ENCODE measurements around the gene ZNF774. TPM values are rescaled to one million over a fixed set of nuclear protein-coding genes. Genes with fewer than 3 reads are reported as not detected.
"Not testable (repeated sequence)": the region's sequence is repeated elsewhere in the genome, so short reads cannot be mapped to it uniquely, and the experiment has no call there.

The ZNF774 gene
- total RNA-seq, 1 experiment from 2014 or later: 1.5 TPM

- ChIA-PET CTCF (no interaction called here), POLR2A (ENCODE audit: low non-redundant PET) (no interaction called here)
- Histone ChIP-seq H3K4me1 (ENCODE audit: insufficient read depth, low read length, poor library complexity, severe bottlenecking) (peaks cover 50% of the 10 kb centered on the region), H3K27me3 (replicated peaks; ENCODE audit: insufficient read depth, low read depth, low read length, poor library complexity) (no peaks in the 10 kb centered on the region), H3K4me3 (ENCODE audit: low read depth, low read length, poor library complexity, severe bottlenecking) (no peak overlapping the region), H3K27ac (ENCODE audit: low read depth, low read length, poor library complexity, severe bottlenecking) (no peak overlapping the region), H3K36me3 (ENCODE audit: insufficient read depth, low read length, poor library complexity, severe bottlenecking) (no peaks in the 10 kb centered on the region), H3K9me3 (ENCODE audit: low read depth, low read length, poor library complexity, severe bottlenecking) (no peaks in the 10 kb centered on the region)
- no peak for TF ChIP-seq EZH2 (IDR thresholded peaks at IDR 0.05; ENCODE audit: borderline replicate concordance, low read depth, low read length, poor library complexity, severe bottlenecking)
- TF ChIP-seq, protein P1, sequence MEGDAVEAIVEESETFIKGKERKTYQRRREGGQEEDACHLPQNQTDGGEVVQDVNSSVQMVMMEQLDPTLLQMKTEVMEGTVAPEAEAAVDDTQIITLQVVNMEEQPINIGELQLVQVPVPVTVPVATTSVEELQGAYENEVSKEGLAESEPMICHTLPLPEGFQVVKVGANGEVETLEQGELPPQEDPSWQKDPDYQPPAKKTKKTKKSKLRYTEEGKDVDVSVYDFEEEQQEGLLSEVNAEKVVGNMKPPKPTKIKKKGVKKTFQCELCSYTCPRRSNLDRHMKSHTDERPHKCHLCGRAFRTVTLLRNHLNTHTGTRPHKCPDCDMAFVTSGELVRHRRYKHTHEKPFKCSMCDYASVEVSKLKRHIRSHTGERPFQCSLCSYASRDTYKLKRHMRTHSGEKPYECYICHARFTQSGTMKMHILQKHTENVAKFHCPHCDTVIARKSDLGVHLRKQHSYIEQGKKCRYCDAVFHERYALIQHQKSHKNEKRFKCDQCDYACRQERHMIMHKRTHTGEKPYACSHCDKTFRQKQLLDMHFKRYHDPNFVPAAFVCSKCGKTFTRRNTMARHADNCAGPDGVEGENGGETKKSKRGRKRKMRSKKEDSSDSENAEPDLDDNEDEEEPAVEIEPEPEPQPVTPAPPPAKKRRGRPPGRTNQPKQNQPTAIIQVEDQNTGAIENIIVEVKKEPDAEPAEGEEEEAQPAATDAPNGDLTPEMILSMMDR (conservative IDR thresholded peaks at IDR 0.05; ENCODE audit: low read depth, low read length): no peak
- BruUV-seq (replicated peaks): no TSS peak
- DNase-seq (ENCODE audit: low spot score): no peak
- intact Hi-C loops (cut with micrococcal nuclease; ENCODE audit: unreplicated experiment): no loop called here
These were observed 56.6 kb downstream of the ZNF774 start for GRCh38 chr15:90408657-90409056.

- not testable (repeated sequence) for BruUV-seq (replicated peaks); H3K36me3 ChIP-seq (ENCODE audit: insufficient read depth, low read length, poor library complexity, severe bottlenecking)
These were observed 57.5 kb downstream of the ZNF774 start for GRCh38 chr15:90409587-90409986.

DNA sequence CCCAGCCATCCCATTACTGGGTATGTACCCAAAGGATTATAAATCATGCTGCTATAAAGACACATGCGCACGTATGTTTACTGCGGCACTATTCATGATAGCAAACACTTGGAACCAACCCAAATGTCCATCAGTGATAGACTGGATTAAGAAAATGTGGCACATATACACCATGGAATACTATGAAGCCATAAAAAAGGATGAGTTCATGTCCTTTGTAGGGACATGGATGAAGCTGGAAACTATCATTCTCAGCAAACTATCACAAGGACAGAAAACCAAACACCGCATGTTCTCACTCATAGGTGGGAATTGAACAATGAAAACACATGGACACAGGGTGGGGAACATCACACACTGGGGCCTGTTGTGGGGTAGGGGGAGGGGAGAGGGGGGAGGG lies 58.2 kb downstream of the ZNF774 start:
- BruUV-seq (replicated peaks); H3K9me3 ChIP-seq (ENCODE audit: low read depth, low read length, poor library complexity, severe bottlenecking); H3K36me3 ChIP-seq (ENCODE audit: insufficient read depth, low read length, poor library complexity, severe bottlenecking): not testable (repeated sequence)

More at GRCh38 chr15:90409587-90409986, 57.5 kb downstream of the ZNF774 start:
- H3K9me3 ChIP-seq (ENCODE audit: low read depth, low read length, poor library complexity, severe bottlenecking); H3K4me3 ChIP-seq (ENCODE audit: low read depth, low read length, poor library complexity, severe bottlenecking); POLR2A ChIA-PET (ENCODE audit: low non-redundant PET); DNase-seq (ENCODE audit: low spot score); intact Hi-C loops (cut with micrococcal nuclease; ENCODE audit: unreplicated experiment); H3K27me3 ChIP-seq (replicated peaks; ENCODE audit: insufficient read depth, low read depth, low read length, poor library complexity); CTCF ChIA-PET; H3K27ac ChIP-seq (ENCODE audit: low read depth, low read length, poor library complexity, severe bottlenecking): not testable (repeated sequence)
- peaks cover 50% of the 10 kb centered on the region for H3K4me1 ChIP-seq (ENCODE audit: insufficient read depth, low read length, poor library complexity, severe bottlenecking)

DNA sequence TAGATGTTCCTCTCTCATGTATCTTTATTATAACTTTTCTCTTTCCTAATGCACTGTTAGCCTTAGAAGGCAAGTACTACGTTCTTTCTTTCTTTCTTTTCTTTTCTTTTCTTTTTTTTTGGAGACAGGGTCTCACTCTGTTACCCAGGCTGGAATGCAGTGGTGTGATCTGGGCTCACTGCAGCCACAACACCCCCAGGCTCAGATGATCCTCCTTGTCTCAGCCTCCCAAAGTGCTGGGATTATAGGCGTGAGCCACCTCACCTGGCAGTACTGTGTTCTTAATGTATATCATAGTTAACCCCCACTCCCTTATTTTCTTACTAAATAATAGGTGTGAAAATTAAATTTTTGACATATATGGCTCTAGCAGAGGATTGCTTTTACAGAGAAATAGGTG lies 59.1 kb downstream of the ZNF774 start:
- H3K27me3 ChIP-seq (replicated peaks; ENCODE audit: insufficient read depth, low read depth, low read length, poor library complexity): no peaks in the 10 kb centered on the region
- H3K9me3 ChIP-seq (ENCODE audit: low read depth, low read length, poor library complexity, severe bottlenecking): no peaks in the 10 kb centered on the region
- ChIA-PET POLR2A (ENCODE audit: low non-redundant PET) (no interaction called here), CTCF (no interaction called here)
- no peak for TF ChIP-seq EZH2 (IDR thresholded peaks at IDR 0.05; ENCODE audit: borderline replicate concordance, low read depth, low read length, poor library complexity, severe bottlenecking)
- TF ChIP-seq, protein P1 (conservative IDR thresholded peaks at IDR 0.05; ENCODE audit: low read depth, low read length): no peak
- BruUV-seq (replicated peaks): no TSS peak
- no peak overlapping the region for H3K27ac ChIP-seq (ENCODE audit: low read depth, low read length, poor library complexity, severe bottlenecking)
- no peak for DNase-seq (ENCODE audit: low spot score)
- H3K4me3 ChIP-seq (ENCODE audit: low read depth, low read length, poor library complexity, severe bottlenecking): no peak overlapping the region
- H3K36me3 ChIP-seq (ENCODE audit: insufficient read depth, low read length, poor library complexity, severe bottlenecking): no peaks in the 10 kb centered on the region
- peaks cover 40% of the 10 kb centered on the region for H3K4me1 ChIP-seq (ENCODE audit: insufficient read depth, low read length, poor library complexity, severe bottlenecking)
- intact Hi-C loops (cut with micrococcal nuclease; ENCODE audit: unreplicated experiment): no loop called here

More for the DNA sequence above, 58.2 kb downstream of the ZNF774 start:
- H3K4me3 ChIP-seq (ENCODE audit: low read depth, low read length, poor library complexity, severe bottlenecking); intact Hi-C loops (cut with micrococcal nuclease; ENCODE audit: unreplicated experiment); DNase-seq (ENCODE audit: low spot score); H3K27ac ChIP-seq (ENCODE audit: low read depth, low read length, poor library complexity, severe bottlenecking); CTCF ChIA-PET; H3K27me3 ChIP-seq (replicated peaks; ENCODE audit: insufficient read depth, low read depth, low read length, poor library complexity); POLR2A ChIA-PET (ENCODE audit: low non-redundant PET): not testable (repeated sequence)
- peaks cover 49% of the 10 kb centered on the region for H3K4me1 ChIP-seq (ENCODE audit: insufficient read depth, low read length, poor library complexity, severe bottlenecking)

Other genes starting within 250 kb of the ZNF774 start
- 99.0 and 120 TPM in 2 replicates for gene IDH2, start 249.8 kb upstream of the ZNF774 start, total RNA-seq (2021)
- gene SEMA4B, start 151.0 kb upstream of the ZNF774 start, total RNA-seq (2021): 13.2 and 13.3 TPM in 2 replicates
- gene CIB1, start 118.3 kb upstream of the ZNF774 start, total RNA-seq (2021): 39.7 and 41.9 TPM in 2 replicates
- gene GDPGP1, start 118.1 kb upstream of the ZNF774 start, total RNA-seq (2021): 4.7 and 5.2 TPM in 2 replicates
- 0.33 TPM in 1 of 2 replicates, not detected in the other for gene TTLL13, start 102.7 kb upstream of the ZNF774 start, total RNA-seq (2021)
- 125 and 135 TPM in 2 replicates for gene NGRN, start 86.6 kb upstream of the ZNF774 start, total RNA-seq (2021)
- 115 and 119 TPM in 2 replicates for gene IQGAP1, start 36.0 kb downstream of the ZNF774 start, total RNA-seq (2021)
- 34.6 and 35.3 TPM in 2 replicates for gene CRTC3, start 177.6 kb downstream of the ZNF774 start, total RNA-seq (2021)

All from A673 (cell line).